ENCODE data around the gene STON1.

The STON1 gene

DNA sequence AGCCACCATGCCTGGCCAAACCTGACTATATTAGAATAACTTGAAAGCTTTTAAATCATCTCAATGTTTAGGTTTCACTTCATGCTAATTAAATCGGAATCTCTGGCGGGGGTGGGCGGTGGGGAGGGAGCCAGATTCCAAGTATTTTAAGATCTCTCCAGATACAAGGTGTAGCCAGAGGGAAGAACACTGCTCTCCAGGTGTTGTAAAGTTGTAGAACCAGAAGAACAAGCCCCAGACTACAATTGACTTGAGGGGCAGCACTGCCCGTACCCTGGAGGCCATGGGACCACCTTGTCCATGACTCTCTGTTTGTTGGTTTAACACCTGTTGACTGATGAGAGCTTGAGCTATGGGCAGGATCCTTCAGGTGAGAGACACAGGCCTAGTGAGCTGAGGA is 54.6 kb downstream of the STON1 start (continued):
- TF ChIP-seq ZNF335 (tag by site-specific recombination; conservative IDR thresholded peaks at IDR 0.05) (no peak), ZNF501 (tag by site-specific recombination; IDR thresholded peaks at IDR 0.05) (no peak)
- TF ChIP-seq, protein P1, sequence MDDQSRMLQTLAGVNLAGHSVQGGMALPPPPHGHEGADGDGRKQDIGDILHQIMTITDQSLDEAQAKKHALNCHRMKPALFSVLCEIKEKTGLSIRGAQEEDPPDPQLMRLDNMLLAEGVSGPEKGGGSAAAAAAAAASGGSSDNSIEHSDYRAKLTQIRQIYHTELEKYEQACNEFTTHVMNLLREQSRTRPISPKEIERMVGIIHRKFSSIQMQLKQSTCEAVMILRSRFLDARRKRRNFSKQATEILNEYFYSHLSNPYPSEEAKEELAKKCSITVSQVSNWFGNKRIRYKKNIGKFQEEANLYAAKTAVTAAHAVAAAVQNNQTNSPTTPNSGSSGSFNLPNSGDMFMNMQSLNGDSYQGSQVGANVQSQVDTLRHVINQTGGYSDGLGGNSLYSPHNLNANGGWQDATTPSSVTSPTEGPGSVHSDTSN (CRISPR knock-in tag; IDR thresholded peaks at IDR 0.05) = no peak

DNA sequence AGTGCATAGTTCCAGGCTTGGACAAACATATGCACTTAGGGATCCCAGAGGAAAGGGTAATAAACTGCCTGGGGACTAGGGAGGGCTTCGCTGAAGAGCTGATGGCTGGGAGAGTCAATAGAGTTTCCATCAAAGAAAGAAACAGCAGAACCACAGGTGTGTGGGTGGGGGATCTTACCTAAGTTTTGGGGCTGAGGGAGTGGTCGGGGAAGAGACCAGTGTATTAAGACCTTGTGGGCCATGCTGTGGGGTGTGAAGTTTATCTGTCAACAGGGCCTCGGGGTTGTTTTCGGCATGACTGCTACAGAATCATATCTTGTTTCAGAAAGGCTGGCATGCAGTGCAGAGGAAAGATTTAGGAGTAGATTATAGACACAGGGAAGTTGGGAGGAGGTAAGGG is 56.5 kb downstream of the STON1 start:
- Histone ChIP-seq H3K27ac (ENCODE audit: extremely low read depth, low read depth, low read length) (no peak overlapping the region), H3K4me3 (ENCODE audit: low read depth, low read length) (no peak overlapping the region), H3K36me3 (ENCODE audit: control insufficient read depth in 2 of 2, insufficient read depth in 1 of 2, low read length in 2 of 2) (no peaks in the 10 kb centered on the region), H3K9me3 (ENCODE audit: control insufficient read depth, insufficient read depth, low read depth, low read length) (no peaks in the 10 kb centered on the region), H3K4me1 (ENCODE audit: control insufficient read depth, insufficient read depth, low read length) (no peaks in the 10 kb centered on the region)
- ChIA-PET CTCF (interaction anchor here (0.6 to 3.4 kb wide), 3 partner anchors 88 to 156 kb away, joined by 3 to 15 read pairs (median 4); no protein-coding TSS in a partner anchor), POLR2A (no interaction called here)
- TF ChIP-seq ZNF549 (tag by site-specific recombination; IDR thresholded peaks at IDR 0.05) (no peak), ZNF121 (tag by site-specific recombination; IDR thresholded peaks at IDR 0.05) (no peak), ZNF654 (tag by site-specific recombination; IDR thresholded peaks at IDR 0.05; ENCODE audit: low read depth) (no peak), ZNF202 (tag by site-specific recombination; IDR thresholded peaks at IDR 0.05; ENCODE audit: borderline replicate concordance) (no peak), ZNF747 (tag by site-specific recombination; IDR thresholded peaks at IDR 0.05) (no peak), ZNF112 (tag by site-specific recombination; IDR thresholded peaks at IDR 0.05) (no peak), ZNF155 (tag by site-specific recombination; IDR thresholded peaks at IDR 0.05) (no peak)
- TF ChIP-seq, protein P2, sequence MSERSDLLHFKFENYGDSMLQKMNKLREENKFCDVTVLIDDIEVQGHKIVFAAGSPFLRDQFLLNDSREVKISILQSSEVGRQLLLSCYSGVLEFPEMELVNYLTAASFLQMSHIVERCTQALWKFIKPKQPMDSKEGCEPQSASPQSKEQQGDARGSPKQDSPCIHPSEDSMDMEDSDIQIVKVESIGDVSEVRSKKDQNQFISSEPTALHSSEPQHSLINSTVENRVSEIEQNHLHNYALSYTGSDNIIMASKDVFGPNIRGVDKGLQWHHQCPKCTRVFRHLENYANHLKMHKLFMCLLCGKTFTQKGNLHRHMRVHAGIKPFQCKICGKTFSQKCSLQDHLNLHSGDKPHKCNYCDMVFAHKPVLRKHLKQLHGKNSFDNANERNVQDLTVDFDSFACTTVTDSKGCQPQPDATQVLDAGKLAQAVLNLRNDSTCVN (tag by site-specific recombination; optimal IDR thresholded peaks at IDR 0.05) = no peak

DNA sequence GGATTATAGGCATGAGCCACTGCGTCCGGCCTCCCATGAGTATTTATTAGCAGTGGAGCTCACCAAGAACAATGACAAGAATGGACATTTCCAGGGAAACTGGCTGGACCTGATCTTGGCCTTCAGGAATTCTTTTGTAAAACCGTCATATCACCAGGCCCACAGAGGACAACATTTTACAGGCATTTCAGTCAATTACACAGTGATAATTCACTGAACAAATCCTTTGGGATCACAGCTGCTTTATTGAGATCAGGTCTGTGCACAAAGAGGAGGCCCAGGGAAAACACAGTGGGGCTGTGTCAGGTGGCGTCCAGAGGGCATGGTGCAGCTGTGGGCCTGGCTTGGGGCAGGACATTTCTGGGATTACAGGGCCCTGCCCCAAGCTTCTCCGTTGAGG is 57.6 kb downstream of the STON1 start:
- ChIA-PET POLR2A (no interaction called here), CTCF (interaction anchor here (0.6 to 3.4 kb wide), 4 partner anchors 13 to 117 kb away, joined by 3 to 15 read pairs (median 4); no protein-coding TSS in a partner anchor)
- no peaks in the 10 kb centered on the region for H3K9me3 ChIP-seq (ENCODE audit: control insufficient read depth, insufficient read depth, low read depth, low read length)
- TF ChIP-seq ZNF571 (tag by site-specific recombination; IDR thresholded peaks at IDR 0.05) (no peak), ZNF302 (tag by site-specific recombination; IDR thresholded peaks at IDR 0.05; ENCODE audit: low read depth) (no peak), ZEB2 (tag by site-specific recombination; IDR thresholded peaks at IDR 0.05) (no peak), ZXDB (tag by site-specific recombination; IDR thresholded peaks at IDR 0.05) (no peak), EGR2 (tag by site-specific recombination; IDR thresholded peaks at IDR 0.05; ENCODE audit: low read depth) (no peak), ZFHX2 (tag by site-specific recombination; conservative IDR thresholded peaks at IDR 0.05) (no peak), ZNF157 (tag by site-specific recombination; IDR thresholded peaks at IDR 0.05) (no peak), ZNF350 (tag by site-specific recombination; IDR thresholded peaks at IDR 0.05) (no peak), BCL11B (tag by site-specific recombination; IDR thresholded peaks at IDR 0.05; ENCODE audit: low read depth) (no peak)
- no peaks in the 10 kb centered on the region for H3K4me1 ChIP-seq (ENCODE audit: control insufficient read depth, insufficient read depth, low read length)
- H3K4me3 ChIP-seq (ENCODE audit: low read depth, low read length) = no peak overlapping the region
- no peak overlapping the region for H3K27ac ChIP-seq (ENCODE audit: extremely low read depth, low read depth, low read length)
- no peaks in the 10 kb centered on the region for H3K36me3 ChIP-seq (ENCODE audit: control insufficient read depth in 2 of 2, insufficient read depth in 1 of 2, low read length in 2 of 2)

- H3K9me3 ChIP-seq (ENCODE audit: control insufficient read depth, insufficient read depth, low read depth, low read length) = no peaks in the 10 kb centered on the region
- CTCF ChIA-PET = interaction anchor here (0.6 to 3.4 kb wide), 7 partner anchors 12 to 166 kb away, joined by 3 to 15 read pairs (median 4); no protein-coding TSS in a partner anchor
- POLR2A ChIA-PET = no interaction called here
- no peak overlapping the region for H3K27ac ChIP-seq (ENCODE audit: extremely low read depth, low read depth, low read length)
- H3K4me1 ChIP-seq (ENCODE audit: control insufficient read depth, insufficient read depth, low read length) = no peaks in the 10 kb centered on the region
- TF ChIP-seq ZNF423 (tag by site-specific recombination; IDR thresholded peaks at IDR 0.05) (no peak), ZNF555 (tag by site-specific recombination; conservative IDR thresholded peaks at IDR 0.05) (no peak), HIC1 (tag by site-specific recombination; IDR thresholded peaks at IDR 0.05) (no peak), ZNF174 (tag by site-specific recombination; IDR thresholded peaks at IDR 0.05) (no peak), IKZF3 (tag by site-specific recombination; IDR thresholded peaks at IDR 0.05) (no peak), ZEB2 (tag by site-specific recombination; IDR thresholded peaks at IDR 0.05) (no peak)
- TF ChIP-seq, protein P3, sequence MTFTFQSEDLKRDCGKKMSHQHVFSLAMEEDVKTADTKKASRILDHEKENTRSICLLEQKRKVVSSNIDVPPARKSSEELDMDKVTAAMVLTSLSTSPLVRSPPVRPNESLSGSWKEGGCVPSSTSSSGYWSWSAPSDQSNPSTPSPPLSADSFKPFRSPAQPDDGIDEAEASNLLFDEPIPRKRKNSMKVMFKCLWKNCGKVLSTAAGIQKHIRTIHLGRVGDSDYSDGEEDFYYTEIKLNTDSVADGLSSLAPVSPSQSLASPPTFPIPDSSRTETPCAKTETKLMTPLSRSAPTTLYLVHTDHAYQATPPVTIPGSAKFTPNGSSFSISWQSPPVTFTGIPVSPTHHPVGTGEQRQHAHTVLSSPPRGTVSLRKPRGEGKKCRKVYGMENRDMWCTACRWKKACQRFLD (tag by site-specific recombination; IDR thresholded peaks at IDR 0.05) = no peak
- no peak overlapping the region for H3K4me3 ChIP-seq (ENCODE audit: low read depth, low read length)
- H3K36me3 ChIP-seq (ENCODE audit: control insufficient read depth in 2 of 2, insufficient read depth in 1 of 2, low read length in 2 of 2) = no peaks in the 10 kb centered on the region
These were observed 58.0 kb downstream of the STON1 start for GRCh38 chr2:48587961-48588360.

All from HEK293 (cell line).